Measurements from ENCODE around the gene BUB1. TPM values are rescaled to one million over a fixed set of nuclear protein-coding genes. Genes with fewer than 3 reads are reported as not detected.

BUB1 gene
- total and polyA plus RNA-seq, 9 of the 15 experiments (the other 6 are each of a cell fraction or from before 2014, with no cell fraction given), result 73.4 to 247 (median 118) TPM

DNA sequence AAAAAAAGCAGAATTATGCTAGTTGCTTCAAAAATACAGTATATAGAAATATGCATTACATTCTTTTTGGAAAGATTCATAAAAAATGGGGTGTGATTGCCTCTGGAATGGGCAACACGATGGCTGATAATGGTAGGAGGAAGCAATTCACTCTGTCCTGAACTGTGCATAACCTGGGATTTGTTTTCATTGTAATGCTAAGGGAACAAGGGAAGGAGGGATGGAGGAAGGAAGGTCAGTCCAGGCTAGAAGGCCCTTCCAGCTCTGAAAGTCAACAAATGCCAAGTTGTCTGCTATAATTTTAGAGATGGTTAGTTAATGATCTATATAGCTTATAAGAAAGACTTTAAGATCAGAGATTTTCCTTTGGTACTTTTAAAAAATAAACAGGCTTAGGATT is 40.8 kb downstream of the BUB1 start:
- intact Hi-C loops (cut with micrococcal nuclease) (no loop called here), in situ Hi-C loops (cut with MboI) (no loop called here)
- no peak for TF ChIP-seq TRIM25 (IDR thresholded peaks at IDR 0.05; ENCODE audit: borderline replicate concordance)
- TF ChIP-seq MAFG (tag; conservative IDR thresholded peaks at IDR 0.05), result no peak
- no peak for TF ChIP-seq SMARCA5 (IDR thresholded peaks at IDR 0.05)
- TF ChIP-seq E2F6 (IDR thresholded peaks at IDR 0.05; ENCODE audit: borderline replicate concordance in 1 of 2, extremely low read depth in 1 of 2, insufficient read depth in 1 of 2, insufficient read length in 1 of 2, low read depth in 1 of 2, low read length in 1 of 2, poor library complexity in 1 of 2, severe bottlenecking in 1 of 2), result no peak
- TF ChIP-seq SOX6 (IDR thresholded peaks at IDR 0.05), result no peak
- TF ChIP-seq DDX20 (tag; IDR thresholded peaks at IDR 0.05; ENCODE audit: low read depth), result no peak
- no peak for TF ChIP-seq ILF3 (IDR thresholded peaks at IDR 0.05; ENCODE audit: borderline replicate concordance)
- Histone ChIP-seq H3K27me3 (ENCODE audit: control insufficient read depth in 2 of 2, insufficient read depth in 2 of 2, low read length in 2 of 2) (no peaks in the 10 kb centered on the region), H4K20me1 (replicated peaks; ENCODE audit: control insufficient read depth, insufficient read depth, low read length) (no peaks in the 10 kb centered on the region), H3K9ac (ENCODE audit: insufficient read depth in 1 of 2, low read depth in 2 of 2, low read length in 2 of 2) (no peak overlapping the region), H3K79me2 (ENCODE audit: control insufficient read depth, insufficient read depth, low read length) (no peaks in the 10 kb centered on the region), H3K36me3 (ENCODE audit: control insufficient read depth, insufficient read depth, low read length) (peaks cover 67% of the 10 kb centered on the region), H3K4me2 (ENCODE audit: insufficient read depth, low read length) (no peak overlapping the region), H3K27ac (ENCODE audit: extremely low read depth, low read depth, low read length) (no peak overlapping the region), H3K9me3 (replicated peaks; ENCODE audit: control insufficient read depth, insufficient read depth, low read depth, low read length) (no peaks in the 10 kb centered on the region), H3K9me1 (ENCODE audit: control insufficient read depth, insufficient read depth, low read length) (peaks cover 2% of the 10 kb centered on the region), H2AFZ (ENCODE audit: low read depth, low read length) (no peak overlapping the region), H3K4me1 (replicated peaks in 1 of 2; ENCODE audit: control insufficient read depth in 2 of 2, insufficient read depth in 2 of 2, low read length in 2 of 2) (no peaks in the 10 kb centered on the region), H3K4me3 (no peak overlapping the region)
- ATAC-seq (no peak), FAIRE-seq (no peak), DNase-seq (ENCODE audit: extremely low read depth in 1 of 4, low spot score in 3 of 4) (no peak)
- CTCF ChIA-PET (ENCODE audit: low intra/inter-chr PET ratio), result no interaction called here
- no TSS peak for BruUV-seq (replicated peaks)
- POLR2A ChIA-PET, result no interaction called here
- 80% methylated on average over 1 of the region's 1 CpG for WGBS (ENCODE audit: insufficient coverage, low coverage, missing lambda C conversion rate)

All from K562 (cell line).